ENCODE data around the gene ACHE.

Gene ACHE

DNA sequence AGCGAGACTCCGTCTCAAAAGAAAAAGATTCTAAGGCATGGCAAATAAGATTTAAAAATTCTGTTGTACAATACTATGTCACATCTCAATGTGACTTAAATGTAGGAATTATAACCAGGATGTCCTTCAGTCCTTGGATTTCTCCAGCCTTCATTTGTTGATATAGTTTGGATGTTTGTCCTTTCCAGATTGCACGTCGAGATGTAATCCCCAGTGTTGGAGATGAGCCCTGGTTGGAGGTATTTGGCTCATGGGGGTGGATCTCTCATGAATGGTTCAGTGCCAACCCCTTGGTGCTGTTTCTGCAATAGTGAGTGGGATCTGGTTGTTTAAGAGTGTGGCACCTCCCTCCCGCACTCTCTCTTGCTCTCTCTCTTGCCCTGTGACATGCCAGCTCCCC is 12.8 kb upstream of the ACHE start:
- no peak for TF ChIP-seq ZNF274 (IDR thresholded peaks at IDR 0.05; ENCODE audit: low read depth, low read length)
- no peak for TF ChIP-seq YY1 (IDR thresholded peaks at IDR 0.05; ENCODE audit: insufficient read depth, insufficient read length)
- TF ChIP-seq SUZ12 (IDR thresholded peaks at IDR 0.05; ENCODE audit: extremely low read depth, insufficient read depth, insufficient read length) = no peak
- H3K27me3 ChIP-seq (ENCODE audit: insufficient read depth, insufficient read length) = no peaks in the 10 kb centered on the region
- H3K36me3 ChIP-seq (ENCODE audit: insufficient read depth, insufficient read length, low read length) = no peaks in the 10 kb centered on the region
- H3K9ac ChIP-seq (ENCODE audit: insufficient read length, low read depth) = no peak overlapping the region
- no peak overlapping the region for H3K4me3 ChIP-seq (ENCODE audit: insufficient read length, low read depth)
- no peaks in the 10 kb centered on the region for H3K9me3 ChIP-seq (ENCODE audit: insufficient read depth, low read length)
- no peaks in the 10 kb centered on the region for H3K4me1 ChIP-seq (ENCODE audit: insufficient read depth, insufficient read length)
- no peak for DNase-seq (ENCODE audit: low read depth, low spot score)

DNA sequence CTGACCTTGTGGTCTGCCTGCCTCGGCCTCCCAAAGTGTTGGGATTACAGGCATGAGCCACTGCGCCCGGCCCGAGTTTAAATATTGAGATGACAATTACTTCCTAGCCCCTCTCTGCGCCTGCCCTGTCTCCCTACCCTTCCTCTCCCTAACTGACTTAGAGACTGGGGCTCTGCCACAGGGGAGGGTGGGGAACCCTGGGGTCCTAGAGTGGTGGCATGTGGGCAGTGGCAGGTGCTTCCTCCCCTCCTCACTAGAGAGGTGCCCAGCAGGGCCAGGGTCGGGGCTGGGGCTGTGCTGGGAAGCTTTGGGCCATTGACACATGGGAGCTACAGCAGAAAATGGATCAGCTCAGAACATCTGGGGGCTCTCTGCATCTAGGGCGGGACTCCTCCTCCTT is 7.0 kb upstream of the ACHE start:
- TF ChIP-seq SUZ12 (IDR thresholded peaks at IDR 0.05; ENCODE audit: extremely low read depth, insufficient read depth, insufficient read length) = no peak
- no peak for TF ChIP-seq YY1 (IDR thresholded peaks at IDR 0.05; ENCODE audit: insufficient read depth, insufficient read length)
- TF ChIP-seq ZNF274 (IDR thresholded peaks at IDR 0.05; ENCODE audit: low read depth, low read length) = no peak
- H3K4me3 ChIP-seq (ENCODE audit: insufficient read length, low read depth) = no peak overlapping the region
- H3K9ac ChIP-seq (ENCODE audit: insufficient read length, low read depth) = no peak overlapping the region
- H3K36me3 ChIP-seq (ENCODE audit: insufficient read depth, insufficient read length, low read length) = no peaks in the 10 kb centered on the region
- no peak for DNase-seq (ENCODE audit: low read depth, low spot score)
- H3K9me3 ChIP-seq (ENCODE audit: insufficient read depth, low read length) = no peaks in the 10 kb centered on the region
- H3K27me3 ChIP-seq (ENCODE audit: insufficient read depth, insufficient read length) = no peaks in the 10 kb centered on the region
- H3K4me1 ChIP-seq (ENCODE audit: insufficient read depth, insufficient read length) = no peaks in the 10 kb centered on the region

DNA sequence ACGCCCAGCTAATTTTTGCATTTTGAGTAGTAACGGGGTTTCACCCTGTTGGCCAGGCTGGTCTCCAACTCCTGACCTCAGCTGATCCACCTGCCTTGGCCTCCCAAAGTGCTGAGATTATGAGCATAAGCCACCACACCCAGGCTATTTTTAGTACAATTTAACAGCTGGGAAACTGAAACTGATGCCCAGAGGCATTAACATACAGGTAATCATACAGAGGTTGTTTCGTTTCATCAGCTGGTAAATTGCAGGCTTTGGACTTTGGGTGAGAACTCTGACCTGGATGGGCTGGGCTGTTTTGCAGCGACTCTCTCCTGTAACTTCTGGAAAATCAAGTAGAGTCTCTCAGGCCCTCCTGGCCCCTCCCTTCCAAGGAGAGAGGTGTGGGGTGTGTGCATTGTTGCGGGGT is 6.2 kb upstream of the ACHE start:
- Histone ChIP-seq H3K9ac (ENCODE audit: insufficient read length, low read depth) (no peak overlapping the region), H3K4me3 (ENCODE audit: insufficient read length, low read depth) (no peak overlapping the region), H3K9me3 (ENCODE audit: insufficient read depth, low read length) (no peaks in the 10 kb centered on the region), H3K4me1 (ENCODE audit: insufficient read depth, insufficient read length) (no peaks in the 10 kb centered on the region), H3K36me3 (ENCODE audit: insufficient read depth, insufficient read length, low read length) (no peaks in the 10 kb centered on the region), H3K27me3 (ENCODE audit: insufficient read depth, insufficient read length) (no peaks in the 10 kb centered on the region)
- DNase-seq (ENCODE audit: low read depth, low spot score) = no peak
- TF ChIP-seq SUZ12 (IDR thresholded peaks at IDR 0.05; ENCODE audit: extremely low read depth, insufficient read depth, insufficient read length) (no peak), ZNF274 (IDR thresholded peaks at IDR 0.05; ENCODE audit: low read depth, low read length) (no peak), YY1 (IDR thresholded peaks at IDR 0.05; ENCODE audit: insufficient read depth, insufficient read length) (no peak)

DNA sequence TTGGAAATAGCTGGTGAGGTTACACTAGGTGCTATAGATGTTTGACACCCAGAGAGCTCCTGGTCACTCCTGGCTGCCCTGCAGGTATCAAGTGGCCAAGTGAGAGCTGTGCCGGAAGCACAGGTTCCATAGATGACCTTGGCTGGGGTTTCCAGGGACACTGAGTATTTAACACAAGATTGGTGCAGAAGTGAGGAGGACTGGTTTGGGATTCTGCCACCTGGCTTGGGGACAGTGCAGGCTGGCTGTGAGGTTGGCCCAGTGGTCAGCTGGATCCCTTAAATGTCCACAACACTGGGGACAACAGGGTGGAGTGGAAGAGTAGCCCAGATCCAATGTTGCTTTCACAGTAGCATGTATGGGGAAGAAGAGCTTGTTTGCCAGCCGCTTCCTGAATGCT is 5.3 kb upstream of the ACHE start:
- Histone ChIP-seq H3K36me3 (ENCODE audit: insufficient read depth, insufficient read length, low read length) (no peaks in the 10 kb centered on the region), H3K9me3 (ENCODE audit: insufficient read depth, low read length) (no peaks in the 10 kb centered on the region), H3K4me1 (ENCODE audit: insufficient read depth, insufficient read length) (peaks cover 5% of the 10 kb centered on the region), H3K9ac (ENCODE audit: insufficient read length, low read depth) (no peak overlapping the region), H3K27me3 (ENCODE audit: insufficient read depth, insufficient read length) (peaks cover 8% of the 10 kb centered on the region), H3K4me3 (ENCODE audit: insufficient read length, low read depth) (no peak overlapping the region)
- TF ChIP-seq SUZ12 (IDR thresholded peaks at IDR 0.05; ENCODE audit: extremely low read depth, insufficient read depth, insufficient read length) (no peak), ZNF274 (IDR thresholded peaks at IDR 0.05; ENCODE audit: low read depth, low read length) (no peak), YY1 (IDR thresholded peaks at IDR 0.05; ENCODE audit: insufficient read depth, insufficient read length) (no peak)
- DNase-seq (ENCODE audit: low read depth, low spot score) = no peak

DNA sequence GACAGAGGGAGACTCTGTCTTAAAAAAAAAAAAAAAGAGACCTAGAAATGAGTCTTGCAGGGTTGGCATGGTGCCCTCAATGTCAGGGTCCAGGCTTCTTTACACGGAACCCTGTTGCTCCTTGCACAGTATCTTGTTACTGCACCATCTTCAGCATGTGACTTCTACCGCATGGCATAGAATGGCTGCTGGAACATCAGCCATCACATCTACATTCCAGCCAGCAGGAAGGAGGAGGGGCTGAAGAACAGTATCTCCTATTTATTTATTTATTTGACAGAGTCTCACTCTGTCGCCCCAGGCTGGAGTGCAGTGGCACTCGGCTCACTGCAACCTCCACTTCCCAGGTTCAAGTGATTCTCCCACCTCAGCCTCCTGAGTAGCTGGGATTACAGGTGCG is 3.7 kb upstream of the ACHE start:
- TF ChIP-seq ZNF274 (IDR thresholded peaks at IDR 0.05; ENCODE audit: low read depth, low read length) = no peak
- no peak for TF ChIP-seq SUZ12 (IDR thresholded peaks at IDR 0.05; ENCODE audit: extremely low read depth, insufficient read depth, insufficient read length)
- TF ChIP-seq YY1 (IDR thresholded peaks at IDR 0.05; ENCODE audit: insufficient read depth, insufficient read length) = no peak
- Histone ChIP-seq H3K4me1 (ENCODE audit: insufficient read depth, insufficient read length) (peaks cover 5% of the 10 kb centered on the region), H3K36me3 (ENCODE audit: insufficient read depth, insufficient read length, low read length) (no peaks in the 10 kb centered on the region), H3K4me3 (ENCODE audit: insufficient read length, low read depth) (no peak overlapping the region), H3K27me3 (ENCODE audit: insufficient read depth, insufficient read length) (peaks cover 9% of the 10 kb centered on the region), H3K9me3 (ENCODE audit: insufficient read depth, low read length) (no peaks in the 10 kb centered on the region), H3K9ac (ENCODE audit: insufficient read length, low read depth) (no peak overlapping the region)
- DNase-seq (ENCODE audit: low read depth, low spot score) = no peak

DNA sequence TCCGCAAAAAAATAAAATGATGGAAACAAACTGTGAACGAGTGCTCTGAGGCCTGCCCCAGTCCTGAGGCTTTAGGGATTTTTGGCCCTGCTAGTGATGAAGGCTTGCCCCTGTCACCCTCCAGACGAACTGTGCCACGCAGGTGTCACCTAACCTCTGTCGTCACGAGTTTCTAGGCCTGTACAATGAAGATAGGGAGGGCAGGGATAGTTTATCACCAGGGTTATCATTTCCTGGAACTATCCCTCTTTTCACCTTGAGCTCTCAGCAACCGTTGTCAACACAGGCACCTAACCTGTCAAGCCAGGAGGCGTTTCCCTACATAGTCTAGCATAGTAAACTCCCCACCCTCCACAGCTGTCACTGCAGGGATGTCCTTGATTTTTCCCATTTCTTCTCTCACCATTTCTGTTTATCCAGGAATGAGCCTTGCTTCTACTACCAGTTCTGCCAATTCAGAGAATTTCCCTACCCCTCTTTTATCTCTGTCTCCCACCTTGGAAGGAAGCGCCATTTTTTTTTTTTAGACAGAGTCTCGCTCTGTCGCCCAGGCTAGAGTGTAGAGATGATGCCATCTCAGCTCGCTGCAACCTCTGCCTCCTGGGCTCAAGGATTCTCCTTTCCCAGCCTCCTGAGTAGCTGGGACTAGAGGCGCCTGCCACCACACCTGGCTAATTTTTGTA is 2.2 kb upstream of the ACHE start:
- Histone ChIP-seq H3K36me3 (ENCODE audit: insufficient read depth, insufficient read length, low read length) (peaks cover 8% of the 10 kb centered on the region), H3K4me1 (ENCODE audit: insufficient read depth, insufficient read length) (peaks cover 8% of the 10 kb centered on the region), H3K27me3 (ENCODE audit: insufficient read depth, insufficient read length) (peaks cover 9% of the 10 kb centered on the region), H3K9me3 (ENCODE audit: insufficient read depth, low read length) (no peaks in the 10 kb centered on the region), H3K9ac (ENCODE audit: insufficient read length, low read depth) (no peak overlapping the region), H3K4me3 (ENCODE audit: insufficient read length, low read depth) (no peak overlapping the region)
- DNase-seq (ENCODE audit: low read depth, low spot score) = no peak
- TF ChIP-seq SUZ12 (IDR thresholded peaks at IDR 0.05; ENCODE audit: extremely low read depth, insufficient read depth, insufficient read length) (no peak), YY1 (IDR thresholded peaks at IDR 0.05; ENCODE audit: insufficient read depth, insufficient read length) (no peak), ZNF274 (IDR thresholded peaks at IDR 0.05; ENCODE audit: low read depth, low read length) (no peak)

DNA sequence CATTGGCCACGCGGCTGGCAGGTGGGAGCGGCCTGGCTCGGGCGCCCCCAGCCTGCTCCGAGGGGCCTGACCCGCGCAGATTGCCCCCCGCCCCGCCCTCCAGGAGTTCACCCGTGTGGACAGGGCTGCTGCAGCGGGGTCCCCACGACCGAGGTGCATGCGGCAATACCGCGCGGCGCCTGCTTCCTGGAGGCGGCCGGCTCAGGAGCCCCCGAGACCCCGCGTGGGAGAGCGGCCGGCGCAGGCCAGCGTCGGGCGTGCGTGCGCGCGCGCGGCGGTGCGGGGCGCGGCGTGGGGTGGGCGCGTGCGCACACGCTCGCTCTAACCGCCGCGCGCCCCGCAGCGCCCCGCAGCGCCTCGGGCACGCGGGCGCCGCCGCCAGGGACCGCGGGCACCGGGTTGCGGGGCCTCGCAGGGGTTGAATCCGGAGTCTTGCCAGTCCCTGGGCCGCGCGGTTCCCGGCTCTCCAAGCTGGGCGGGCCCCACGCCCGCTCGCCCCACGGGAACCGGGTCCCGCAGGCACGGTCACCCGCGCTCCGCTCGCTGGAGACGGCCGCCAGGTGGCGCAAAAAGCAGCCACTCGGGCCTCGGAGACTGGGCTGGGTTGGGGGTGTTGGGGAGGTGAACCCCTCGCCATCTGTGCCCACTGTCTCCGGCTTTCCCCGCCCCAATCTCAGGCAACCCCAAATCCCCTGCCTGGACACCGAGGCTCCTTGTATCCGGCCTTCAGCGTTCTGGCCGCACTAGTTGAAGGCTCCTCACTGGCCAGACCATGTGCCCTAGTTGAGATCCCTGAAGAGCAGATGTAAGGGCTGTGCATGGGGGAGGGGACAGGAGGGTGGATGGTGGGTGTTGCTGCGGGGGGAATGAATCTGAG is 1.3 kb upstream of the ACHE start:
- no peak for TF ChIP-seq ZNF274 (IDR thresholded peaks at IDR 0.05; ENCODE audit: low read depth, low read length)
- no peak for TF ChIP-seq YY1 (IDR thresholded peaks at IDR 0.05; ENCODE audit: insufficient read depth, insufficient read length)
- TF ChIP-seq SUZ12 (IDR thresholded peaks at IDR 0.05; ENCODE audit: extremely low read depth, insufficient read depth, insufficient read length) = no peak
- H3K27me3 ChIP-seq (ENCODE audit: insufficient read depth, insufficient read length) = peaks cover 9% of the 10 kb centered on the region
- H3K4me1 ChIP-seq (ENCODE audit: insufficient read depth, insufficient read length) = peaks cover 8% of the 10 kb centered on the region
- DNase-seq (ENCODE audit: low read depth, low spot score) = no peak
- no peaks in the 10 kb centered on the region for H3K9me3 ChIP-seq (ENCODE audit: insufficient read depth, low read length)
- H3K4me3 ChIP-seq (ENCODE audit: insufficient read length, low read depth) = peak overlapping the region; percentile 46
- peak overlapping the region; percentile 67 for H3K9ac ChIP-seq (ENCODE audit: insufficient read length, low read depth)
- peaks cover 15% of the 10 kb centered on the region for H3K36me3 ChIP-seq (ENCODE audit: insufficient read depth, insufficient read length, low read length)

All from NT2/D1 (cell line).